SK-MEL-5 (cell line): ENCODE results near the gene IPP. TPM values are rescaled to one million over a fixed set of nuclear protein-coding genes. Genes with fewer than 3 reads are reported as not detected.
"Not testable (repeated sequence)": the region's sequence is repeated elsewhere in the genome, so short reads cannot be mapped to it uniquely, and the experiment has no call there.

Source experiments
- DNase-seq: peaks from one replicate; pipeline ENCODE4 v3.0.0-alpha.2; 2016; ENCODE audit warnings: low read depth, low spot score
- in situ Hi-C: cut with HindIII; loops from 2 replicates; pipeline ENCODE4 v1.10.0; 2016; ENCODE audit warnings: low sequenced_read_pairs, high pct_unique_total_duplicates, low pct_unique_long_range_greater_than_20kb
- total RNA-seq: library from RNA; depleted of rRNA; stranded (reverse); fragments of >200 nt; shearing (Covaris generic); gene quantifications from 2 replicates; pipeline ENCODE4 v1.2.3, GENCODE V29; 2014

Gene IPP
- total RNA-seq, 1 experiment from 2014 or later: 9.1 TPM

DNA sequence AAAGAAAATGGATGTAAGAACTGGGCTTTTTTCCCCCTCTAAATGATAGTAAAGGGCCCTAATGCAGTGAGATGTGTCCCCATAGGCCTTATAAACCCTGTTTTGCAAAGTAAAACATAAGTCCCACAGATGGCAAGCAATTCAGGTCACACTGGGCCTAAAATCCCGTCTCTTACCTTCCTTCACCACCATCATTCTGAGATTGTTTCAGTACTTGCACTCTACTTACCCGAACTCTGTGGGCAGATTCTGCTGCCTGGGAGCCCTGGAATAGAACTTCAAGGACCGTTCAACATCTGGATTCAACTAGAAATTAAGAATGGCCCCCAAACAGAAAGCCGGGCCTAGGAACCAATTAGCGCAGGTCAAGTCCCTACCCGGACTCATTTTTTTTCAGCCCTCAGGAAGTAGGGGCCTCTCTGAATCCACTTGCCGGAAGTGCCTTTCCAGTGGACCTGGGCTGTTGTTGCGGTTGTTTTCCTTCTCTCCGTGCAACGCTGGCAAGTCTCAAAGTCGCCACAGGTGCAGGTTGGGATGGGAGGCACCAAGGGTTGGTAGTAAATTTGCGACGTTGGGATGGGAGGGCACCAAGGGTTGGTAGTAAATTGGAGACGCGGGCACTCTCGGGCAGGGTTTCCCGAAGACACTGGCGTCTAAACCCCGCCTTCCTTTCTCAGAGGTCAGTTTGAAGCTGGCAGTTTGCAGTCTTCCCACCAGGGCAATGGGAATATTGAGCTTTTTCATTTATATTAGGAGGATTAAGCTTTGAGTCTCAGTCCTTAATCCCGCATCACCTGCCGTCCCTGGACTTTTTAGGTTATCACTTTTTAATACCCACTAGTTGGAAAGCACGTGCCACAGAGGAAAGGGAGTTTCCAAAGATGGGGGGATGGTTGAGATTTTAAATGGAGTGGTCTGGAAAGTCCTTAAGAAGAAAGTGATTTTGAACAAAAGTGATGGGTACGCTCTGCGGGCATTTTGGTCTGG is 62.4 kb downstream of the IPP start, which contains the start of gene TMEM69:
TMEM69 (plus strand) TSS at position 428 of the 987 bp plus-strand sequence. CDS start 2,888 bp downstream, outside the sequence.
- in situ Hi-C loops: no loop called here
- peak; percentile 84 for DNase-seq

DNA sequence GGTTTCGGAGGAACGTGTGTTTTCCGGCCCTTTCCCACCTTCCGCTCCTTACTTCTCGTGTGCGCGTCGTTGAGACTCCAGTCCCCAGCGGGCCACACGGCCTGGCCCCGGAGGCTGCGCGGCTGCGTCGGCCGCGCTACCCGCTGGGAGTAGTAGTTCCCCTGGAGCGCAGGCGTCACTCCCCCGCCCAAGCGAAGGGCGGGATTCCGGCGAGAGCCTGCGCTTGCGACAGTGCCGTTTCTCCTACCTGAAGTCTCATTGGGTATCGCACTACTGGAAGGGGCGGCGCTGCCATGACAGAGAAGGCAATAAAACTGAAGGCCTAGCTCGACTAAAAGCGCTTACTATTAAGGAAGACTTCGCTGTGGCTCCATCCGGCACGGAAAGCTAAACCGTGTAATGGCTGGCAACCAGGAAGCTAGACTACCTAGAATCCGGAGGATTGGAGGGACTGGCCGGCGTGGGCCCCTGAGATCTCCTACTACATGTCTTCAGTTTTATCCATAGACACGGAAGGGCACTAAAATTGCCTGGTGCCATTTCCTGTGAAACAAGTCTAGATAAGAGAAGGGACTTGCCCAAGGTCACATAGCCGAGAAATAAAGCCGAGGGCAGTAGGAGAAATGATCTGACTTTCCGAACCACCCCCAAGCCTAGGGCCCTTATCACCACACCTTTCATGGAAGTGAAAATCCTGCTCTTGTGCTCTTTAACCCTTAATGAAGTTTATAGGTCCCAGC is 63.3 kb downstream of the IPP start:
- in situ Hi-C loops: no loop called here
- DNase-seq: peak; percentile 97

DNA sequence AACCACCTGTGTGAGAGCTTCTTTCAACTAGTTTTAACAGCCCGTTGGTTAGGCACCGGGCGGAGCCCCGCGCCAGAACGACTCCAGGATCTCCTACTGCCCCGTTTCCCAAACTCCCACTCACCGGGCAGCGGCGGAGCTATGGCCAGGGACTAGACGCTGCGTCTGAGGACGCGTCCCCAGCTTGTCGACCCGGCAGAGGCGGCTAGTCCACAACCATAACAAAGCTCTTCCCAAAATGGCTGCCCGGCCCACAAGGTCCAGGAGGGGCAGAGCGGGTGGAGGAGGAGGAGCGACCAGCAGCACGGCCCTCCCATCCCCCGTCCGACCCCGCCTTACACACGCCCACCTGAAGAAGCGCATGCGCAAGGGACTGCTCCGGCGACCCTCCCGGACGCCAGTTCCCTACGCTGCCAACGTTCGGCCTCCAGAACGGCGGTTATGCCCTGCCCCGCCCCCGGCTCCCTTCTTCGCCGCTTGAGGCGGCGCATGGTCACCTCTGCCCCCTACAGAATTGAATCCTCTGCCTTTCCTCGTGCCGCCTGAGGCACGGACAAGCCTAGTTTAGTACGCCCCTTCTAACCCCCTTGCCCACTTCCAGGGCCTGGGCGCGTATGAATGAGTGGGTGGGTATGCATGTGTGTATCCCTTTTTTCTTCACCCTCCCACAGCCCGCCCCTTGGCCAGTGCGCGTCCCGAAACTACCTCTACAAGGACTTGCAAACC is 64.0 kb downstream of the IPP start, which contains the start of gene GPBP1L1:
GPBP1L1 (minus strand) TSS at position 246 of the 726 bp plus-strand sequence. CDS start 27,446 bp downstream, outside the sequence.
- DNase-seq: peak; percentile 95
- in situ Hi-C loops: no loop called here

DNA sequence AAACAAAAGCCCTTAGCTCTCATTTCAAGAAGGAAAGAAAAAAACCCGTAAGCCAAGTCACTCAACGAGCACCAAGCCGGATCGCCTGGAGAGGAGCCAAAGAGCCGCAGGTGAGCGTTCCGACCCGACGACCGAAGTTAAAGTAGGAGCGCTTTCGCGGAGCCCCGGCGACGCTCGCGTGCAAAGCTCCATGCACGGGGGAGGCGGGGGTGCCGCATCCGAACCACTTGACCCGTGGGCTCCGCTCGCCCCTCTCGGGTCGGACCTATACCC is 64.5 kb downstream of the IPP start:
- in situ Hi-C loops: no loop called here
- DNase-seq: peak; percentile 34

DNA sequence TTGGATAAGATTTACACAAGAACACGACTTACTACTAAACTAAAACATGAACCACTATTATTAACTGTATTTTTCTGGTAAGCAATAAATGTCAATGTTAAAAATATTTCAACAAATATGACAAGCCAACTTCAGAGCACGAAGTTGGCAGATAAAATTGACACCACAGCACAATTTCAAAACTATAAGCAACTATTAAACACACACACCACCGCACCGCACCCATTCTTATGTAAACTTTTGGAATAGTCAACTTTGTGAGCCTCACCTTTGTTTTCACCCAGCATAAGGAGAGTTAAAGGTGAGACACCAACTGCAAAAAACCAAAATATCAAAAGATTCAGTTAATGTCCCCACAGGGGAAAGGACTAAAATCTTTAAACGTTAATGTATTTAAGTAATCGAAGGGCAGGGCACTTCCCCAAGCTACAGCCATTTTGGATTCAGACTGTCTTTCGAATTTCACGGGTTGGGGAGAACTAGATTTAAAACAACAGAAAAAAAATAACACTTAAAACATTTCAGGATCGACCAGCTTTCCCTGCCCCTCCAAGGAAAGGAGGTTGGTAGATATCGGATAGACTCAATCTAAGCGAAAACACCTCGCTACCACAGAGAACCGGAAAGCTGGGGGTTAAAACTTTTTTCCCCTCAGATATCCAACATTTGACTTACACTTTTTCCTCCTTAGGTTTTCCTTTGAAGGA is 65.0 kb downstream of the IPP start:
- in situ Hi-C loops: no loop called here
- peak; percentile 11 for DNase-seq

DNA sequence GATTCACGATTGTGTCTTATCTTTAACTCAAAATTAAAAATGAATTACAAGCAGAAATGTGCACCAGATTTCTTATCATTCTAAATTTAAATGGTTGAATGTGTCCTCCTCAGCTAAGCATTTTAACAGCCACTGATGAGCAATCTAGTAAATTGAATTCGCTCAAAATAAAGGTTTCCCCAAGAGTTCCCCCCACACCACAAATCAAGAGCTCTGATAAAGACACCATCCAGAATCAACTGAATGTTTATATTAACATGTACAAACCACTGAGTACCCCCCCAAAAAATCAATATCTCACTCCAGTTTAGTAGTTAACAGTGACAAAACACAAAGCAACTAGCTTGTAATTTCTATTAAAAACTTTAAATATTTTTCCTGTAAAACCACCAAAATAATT is 66.1 kb downstream of the IPP start:
- in situ Hi-C loops: no loop called here

DNA sequence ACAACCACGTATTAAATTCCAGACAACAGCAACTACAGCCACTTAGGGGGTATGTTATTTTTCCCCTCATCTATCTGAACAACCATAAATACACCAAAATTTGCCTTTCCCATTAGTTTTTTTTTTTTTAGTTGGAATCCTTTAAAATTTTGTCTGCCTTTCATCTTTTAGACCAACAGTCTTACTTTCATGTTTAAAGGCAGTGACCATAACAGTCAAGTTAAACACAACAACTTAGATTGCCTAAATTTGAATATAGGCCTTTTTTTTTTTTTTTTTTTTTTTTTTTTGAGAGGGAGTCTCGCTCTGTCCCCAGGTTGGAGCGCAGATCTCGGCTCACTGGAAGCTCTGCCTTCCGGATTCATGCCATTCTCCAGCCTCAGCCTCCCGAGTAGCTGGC is 67.5 kb downstream of the IPP start:
- no peak for DNase-seq
- in situ Hi-C loops: no loop called here

More for the DNA sequence above, 66.1 kb downstream of the IPP start:
- DNase-seq: no peak

DNA sequence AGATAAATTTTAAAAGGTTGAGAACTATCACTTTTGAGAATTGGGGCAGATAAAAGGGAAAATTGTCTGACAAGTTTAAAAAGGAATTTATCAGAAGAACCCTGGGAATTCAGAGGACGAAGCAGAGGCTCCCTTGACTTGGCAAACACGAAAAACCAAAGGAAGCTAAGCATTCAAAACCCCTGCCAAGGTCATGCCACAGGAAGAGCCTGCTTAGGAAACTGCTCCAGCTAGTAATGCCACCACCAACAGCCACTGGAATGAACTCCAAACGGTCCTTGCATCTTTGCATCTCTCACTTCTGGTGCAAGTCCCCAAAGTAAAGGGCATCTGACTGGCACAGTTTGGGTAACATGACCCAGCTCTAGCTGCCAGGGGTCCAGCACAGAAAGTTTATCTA is 71.3 kb downstream of the IPP start:
- no peak for DNase-seq
- in situ Hi-C loops: no loop called here

DNA sequence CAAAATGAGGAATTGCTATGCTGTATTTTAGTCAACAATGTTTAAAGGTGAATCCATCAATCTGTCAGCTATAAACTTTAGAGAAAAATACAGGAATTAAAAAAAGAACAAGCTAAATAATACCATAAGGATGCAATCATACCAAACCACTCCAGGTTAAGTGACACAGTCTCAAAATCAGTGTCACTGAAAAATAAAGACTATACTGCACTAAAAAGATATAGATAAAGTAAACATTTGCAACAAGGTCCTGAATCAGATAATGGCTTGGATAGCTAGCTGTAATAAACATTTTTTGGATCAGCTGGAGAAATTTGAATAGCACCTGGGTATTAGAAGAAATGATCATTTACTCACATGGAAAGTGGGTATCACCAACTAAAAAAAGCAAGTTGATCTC is 72.0 kb downstream of the IPP start:
- in situ Hi-C loops: no loop called here
- no peak for DNase-seq

DNA sequence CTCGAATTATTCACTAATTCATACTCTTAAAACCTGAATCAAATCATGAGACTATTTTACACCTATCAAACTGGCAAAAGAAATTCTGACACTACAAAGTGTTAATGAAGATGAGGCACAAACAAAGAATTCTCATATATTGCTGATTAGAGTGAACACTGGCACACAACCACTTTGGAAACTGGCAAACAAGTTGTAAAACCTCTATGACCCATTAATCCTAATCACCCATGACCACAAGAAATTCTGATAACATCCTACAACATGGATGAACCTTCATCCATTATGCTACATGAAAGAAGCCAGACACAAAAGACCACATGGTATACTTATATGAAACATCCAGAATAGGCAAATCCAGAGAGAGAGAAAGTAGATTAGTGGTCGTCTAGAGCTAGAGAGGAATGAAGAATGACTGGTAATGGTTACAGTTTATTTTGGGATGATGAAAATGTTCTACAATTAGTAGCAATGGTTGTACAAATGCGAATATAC is 72.7 kb downstream of the IPP start:
- in situ Hi-C loops: no loop called here
- peak; percentile 8 for DNase-seq

DNA sequence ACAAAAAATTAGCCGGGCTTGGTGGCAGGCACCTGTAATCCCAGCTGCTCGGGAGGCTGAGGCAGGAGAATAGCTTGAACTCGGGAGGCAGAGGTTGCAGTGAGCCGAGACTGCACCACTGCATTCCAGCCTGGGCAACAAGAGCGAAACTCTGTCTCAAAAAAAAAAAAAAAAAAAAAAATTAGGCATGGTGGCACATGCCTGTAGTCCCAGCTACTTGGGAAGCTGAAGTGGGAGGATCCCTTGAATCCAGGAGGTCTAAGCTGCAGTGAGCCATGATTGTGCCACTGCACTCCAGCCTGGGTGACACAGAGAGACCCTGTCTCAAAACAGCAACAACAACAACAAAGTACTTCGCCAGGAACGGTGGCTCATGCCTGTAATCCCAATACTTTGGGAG is 73.9 kb downstream of the IPP start:
- in situ Hi-C loops, DNase-seq: not testable (repeated sequence)

DNA sequence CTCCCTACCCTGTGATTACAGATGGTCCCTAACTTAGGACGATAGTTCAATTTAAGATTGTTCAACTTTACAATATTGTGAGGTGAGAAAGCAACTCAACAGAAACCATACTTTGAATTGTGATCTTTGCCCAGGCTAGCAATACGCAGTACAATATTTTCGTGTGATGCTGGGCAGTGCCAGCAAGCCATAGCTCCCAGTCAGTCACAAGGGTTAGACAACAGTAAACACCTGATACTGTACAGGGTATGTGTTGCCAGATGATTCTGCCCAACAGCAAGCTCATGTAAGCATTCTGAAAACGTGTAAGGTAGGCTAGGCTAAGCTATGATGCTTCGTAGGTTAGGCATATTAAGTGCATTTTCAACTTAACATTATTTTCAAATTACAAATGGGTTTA is 76.0 kb downstream of the IPP start:
- in situ Hi-C loops: no loop called here
- no peak for DNase-seq

DNA sequence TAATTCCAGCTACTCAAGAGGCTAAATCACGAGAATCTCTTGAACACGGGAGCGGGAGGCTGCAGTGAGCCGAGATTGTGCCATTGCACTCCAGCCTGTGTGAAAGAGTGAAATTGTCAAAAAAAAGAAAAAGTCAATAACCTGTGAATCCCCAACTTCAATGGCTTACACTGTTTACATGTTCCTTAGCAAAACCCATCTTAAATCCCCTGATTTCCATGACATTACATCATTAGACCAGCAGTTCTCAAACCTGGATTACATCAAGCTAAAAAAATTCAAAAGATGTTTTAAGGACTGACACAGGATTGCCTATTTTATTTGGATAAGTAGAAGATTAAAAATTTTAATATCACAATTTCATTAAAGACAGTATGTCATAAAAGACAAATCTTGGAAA is 76.5 kb downstream of the IPP start:
- in situ Hi-C loops: no loop called here

DNA sequence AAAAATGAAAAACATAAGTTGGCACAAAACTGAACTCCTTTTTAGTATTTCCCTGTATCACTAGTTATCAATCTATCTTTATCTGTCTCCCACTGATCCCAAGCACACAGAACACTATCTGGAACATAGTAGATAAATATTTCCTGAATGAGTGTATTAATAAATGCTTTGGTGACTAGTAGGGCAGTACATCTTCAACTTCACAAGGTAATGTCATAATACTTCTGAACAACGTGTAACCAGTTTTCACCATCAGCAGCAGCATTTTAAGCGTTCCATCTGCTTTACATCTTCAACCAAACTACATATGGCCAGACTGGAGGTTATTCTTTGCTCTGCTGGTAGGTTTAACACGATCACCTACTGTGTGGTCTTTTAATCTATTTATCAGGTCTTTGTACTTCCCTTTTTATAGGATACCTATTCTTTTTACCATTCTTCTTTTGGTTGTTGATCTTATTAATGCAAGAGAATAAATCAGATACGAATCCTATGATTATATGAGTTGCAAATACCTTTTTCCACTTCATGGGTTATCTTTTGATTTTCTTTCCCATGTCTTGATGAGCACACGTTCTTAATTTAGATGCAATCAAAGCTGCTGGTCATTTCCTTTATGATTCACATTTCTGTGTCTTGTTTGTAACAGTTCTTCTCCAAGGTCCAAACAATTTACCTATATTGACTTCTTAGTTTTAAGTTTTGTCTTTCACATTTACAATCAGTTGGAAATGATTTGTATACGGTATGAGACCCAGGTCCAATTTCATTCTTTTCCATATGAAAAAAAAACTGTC is 80.4 kb downstream of the IPP start:
- in situ Hi-C loops: no loop called here
- DNase-seq: no peak

More for the DNA sequence above, 76.5 kb downstream of the IPP start:
- no peak for DNase-seq

DNA sequence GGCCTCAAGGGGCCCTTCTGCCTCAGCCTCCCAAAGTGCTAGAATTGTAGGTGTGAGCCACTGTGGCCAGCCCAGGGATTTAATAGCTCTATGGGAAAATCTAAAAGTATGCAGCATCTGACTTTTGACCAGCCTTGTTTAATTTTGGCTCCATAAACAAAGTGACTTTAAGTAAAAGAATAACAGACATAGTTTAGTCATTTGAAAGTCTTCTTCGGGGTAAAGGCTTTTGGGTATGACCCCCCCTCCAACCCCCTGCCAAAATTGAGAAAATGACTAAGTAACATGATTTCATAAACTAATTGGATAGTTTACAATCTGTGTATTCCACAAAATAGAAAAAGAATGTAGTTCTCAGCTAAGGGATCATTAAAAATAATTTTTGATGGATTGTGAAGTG is 81.1 kb downstream of the IPP start:
- in situ Hi-C loops: no loop called here
- no peak for DNase-seq

DNA sequence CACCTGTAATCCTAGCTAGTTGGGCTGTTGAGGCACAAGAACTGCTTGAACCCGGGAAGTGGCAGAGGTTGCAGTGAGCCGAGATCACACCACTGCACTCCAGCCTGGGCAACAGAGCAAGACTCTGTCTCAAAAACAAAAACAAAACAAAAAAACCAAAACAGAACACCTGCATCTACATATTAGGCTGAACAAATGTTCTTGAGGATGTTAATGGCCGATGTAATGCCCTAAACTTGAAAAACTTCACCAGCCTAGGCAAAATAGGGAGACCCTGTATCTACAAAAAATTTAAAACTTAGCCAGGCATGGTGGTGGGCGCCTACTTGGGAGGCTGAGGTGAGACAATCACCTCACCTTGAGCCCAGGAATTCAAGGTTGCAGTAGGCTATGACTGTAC is 81.9 kb downstream of the IPP start:
- in situ Hi-C loops: no loop called here
- DNase-seq: no peak
